Mucosa of rectum (tissue), 2 donors: ENCODE data around the gene TMEM108.
"Not testable (repeated sequence)": the region's sequence is repeated elsewhere in the genome, so short reads cannot be mapped to it uniquely, and the experiment has no call there.

Experiments
- H3K27ac ChIP-seq, 2 donors: one replicate each; pipeline ENCODE4 v1.7.0; 2013; ENCODE audit warnings: inconsistent platforms in 2 of 2, low read depth in 2 of 2, low read length in 2 of 2
- H3K27me3 ChIP-seq, 2 donors: one replicate each; pipeline ENCODE4 v1.7.0; 2013; ENCODE audit warnings: low read length in 2 of 2; ENCODE audit not compliant: control insufficient read depth in 2 of 2, insufficient read depth in 2 of 2
- H3K36me3 ChIP-seq, 2 donors: one replicate each; pipeline ENCODE4 v1.7.0; 2013; ENCODE audit warnings: low read length in 2 of 2; ENCODE audit not compliant: control insufficient read depth in 2 of 2, insufficient read depth in 2 of 2
- H3K4me1 ChIP-seq, 2 donors: one replicate each; pipeline ENCODE4 v1.7.0; 2013; ENCODE audit warnings: low read length in 2 of 2, mild to moderate bottlenecking in 1 of 2; ENCODE audit not compliant: control insufficient read depth in 2 of 2, insufficient read depth in 2 of 2
- H3K4me3 ChIP-seq, 2 donors: one replicate each; pipeline ENCODE4 v1.7.0; 2013; ENCODE audit warnings: low read length in 2 of 2
- H3K9ac ChIP-seq, 2 donors: one replicate each; pipeline ENCODE4 v1.7.0; 2013; ENCODE audit warnings: low read length in 2 of 2, low read depth in 1 of 2, mild to moderate bottlenecking in 1 of 2
- H3K9me3 ChIP-seq, 2 donors: one replicate each; pipeline ENCODE4 v1.7.0; 2013; ENCODE audit warnings: low read length in 2 of 2; ENCODE audit not compliant: control insufficient read depth in 2 of 2
- donor health status: healthy.
- donor health status: Normal muscosa, but diverticular disease.

The TMEM108 gene

DNA sequence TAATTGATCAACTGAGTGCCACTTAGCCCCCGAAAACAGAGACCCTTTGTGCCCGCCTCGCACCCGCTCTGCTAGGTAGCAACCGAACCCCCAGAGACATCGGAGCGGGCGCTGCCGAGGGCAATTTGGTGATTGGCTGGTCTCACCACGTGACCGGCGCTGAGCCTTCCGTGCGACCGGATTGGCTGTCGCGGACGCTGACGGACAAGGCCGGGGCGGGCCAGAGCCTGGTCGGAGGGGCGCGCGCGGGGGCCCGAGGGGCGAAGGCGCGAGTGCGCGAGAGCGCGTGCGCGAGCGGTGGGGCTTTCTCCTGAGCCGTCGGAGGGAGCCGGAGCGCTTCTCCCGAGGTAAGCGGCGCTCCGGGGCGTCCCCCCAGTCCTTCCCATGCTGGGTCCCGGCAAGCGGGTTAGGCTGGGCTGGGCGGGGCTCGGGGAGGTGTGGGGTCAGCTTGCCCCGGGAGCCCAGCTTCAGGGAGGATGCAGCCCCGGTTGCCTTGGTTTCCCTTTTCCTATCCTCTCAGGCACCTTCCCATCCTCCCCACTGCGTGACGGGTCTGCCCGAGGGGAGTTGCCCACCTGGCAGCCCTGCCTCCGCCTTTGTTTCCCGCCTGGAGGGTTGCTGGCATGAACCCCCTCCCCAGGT, at the start of gene TMEM108:
Gene TMEM108, plus strand, starts transcription at position 303 of the 642 bp plus-strand sequence.
- H3K27me3 ChIP-seq: peaks cover 8 to 24% of the 10 kb centered on the region in 2 donors
- H3K9me3 ChIP-seq: no peaks in the 10 kb centered on the region
- H3K27ac ChIP-seq: no peak within 1 kb of the TSS
- peak within 1 kb of the TSS; percentile 61 for H3K4me3 ChIP-seq
- peaks cover 0 to 3% of the 10 kb centered on the region in 2 donors for H3K4me1 ChIP-seq
- H3K9ac ChIP-seq: peak within 1 kb of the TSS; percentile 8 to 19
- H3K36me3 ChIP-seq: no peaks in the 10 kb centered on the region

- no peaks in the 10 kb centered on the region for H3K9me3 ChIP-seq
- H3K9ac ChIP-seq: no peak overlapping the region
These were observed 42.2 kb upstream of the TMEM108 start for GRCh38 chr3:132995971-132996370.

GRCh38 chr3:132997404-132998185, 40.6 kb upstream of the TMEM108 start:
- Histone ChIP-seq H3K36me3 (no peaks in the 10 kb centered on the region), H3K9ac (no peak overlapping the region), H3K4me3 (no peak overlapping the region), H3K27ac (no peak overlapping the region), H3K9me3 (no peaks in the 10 kb centered on the region), H3K27me3 (no peaks in the 10 kb centered on the region), H3K4me1 (no peaks in the 10 kb centered on the region)

More at GRCh38 chr3:132995971-132996370, 42.2 kb upstream of the TMEM108 start:
- no peak overlapping the region for H3K27ac ChIP-seq
- no peaks in the 10 kb centered on the region for H3K36me3 ChIP-seq
- no peak overlapping the region for H3K4me3 ChIP-seq
- no peaks in the 10 kb centered on the region for H3K4me1 ChIP-seq
- H3K27me3 ChIP-seq: no peaks in the 10 kb centered on the region

DNA sequence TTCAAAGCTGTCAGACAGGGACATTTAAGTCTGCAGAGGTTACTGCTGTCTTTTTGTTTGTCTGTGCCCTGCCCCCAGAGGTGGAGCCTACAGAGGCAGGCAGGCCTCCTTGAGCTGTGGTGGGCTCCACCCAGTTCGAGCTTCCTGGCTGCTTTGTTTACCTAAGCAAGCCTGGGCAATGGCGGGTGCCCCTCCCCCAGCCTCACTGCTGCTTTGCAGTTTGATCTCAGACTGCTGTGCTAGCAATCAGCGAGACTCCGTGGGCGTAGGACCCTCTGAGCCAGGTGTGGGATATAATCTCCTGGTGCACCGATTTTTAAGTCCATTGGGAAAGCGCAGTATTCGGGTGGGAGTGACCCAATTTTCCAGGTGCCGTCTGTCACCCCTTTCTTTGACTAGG, 33.2 kb upstream of the TMEM108 start:
- H3K4me1 ChIP-seq, H3K36me3 ChIP-seq, H3K9ac ChIP-seq, H3K27me3 ChIP-seq, H3K9me3 ChIP-seq, H3K27ac ChIP-seq, H3K4me3 ChIP-seq: not testable (repeated sequence)

GRCh38 chr3:133007601-133008000, 30.6 kb upstream of the TMEM108 start:
- Histone ChIP-seq H3K27me3 (no peaks in the 10 kb centered on the region), H3K9ac (no peak overlapping the region), H3K27ac (no peak overlapping the region), H3K4me3 (no peak overlapping the region), H3K4me1 (no peaks in the 10 kb centered on the region), H3K9me3 (no peaks in the 10 kb centered on the region), H3K36me3 (no peaks in the 10 kb centered on the region)

- Histone ChIP-seq H3K27me3 (no peaks in the 10 kb centered on the region), H3K36me3 (no peaks in the 10 kb centered on the region), H3K4me3 (no peak overlapping the region), H3K27ac (no peak overlapping the region), H3K4me1 (no peaks in the 10 kb centered on the region), H3K9ac (no peak overlapping the region), H3K9me3 (no peaks in the 10 kb centered on the region)
These were observed 23.9 kb upstream of the TMEM108 start for GRCh38 chr3:133014325-133014724.

DNA sequence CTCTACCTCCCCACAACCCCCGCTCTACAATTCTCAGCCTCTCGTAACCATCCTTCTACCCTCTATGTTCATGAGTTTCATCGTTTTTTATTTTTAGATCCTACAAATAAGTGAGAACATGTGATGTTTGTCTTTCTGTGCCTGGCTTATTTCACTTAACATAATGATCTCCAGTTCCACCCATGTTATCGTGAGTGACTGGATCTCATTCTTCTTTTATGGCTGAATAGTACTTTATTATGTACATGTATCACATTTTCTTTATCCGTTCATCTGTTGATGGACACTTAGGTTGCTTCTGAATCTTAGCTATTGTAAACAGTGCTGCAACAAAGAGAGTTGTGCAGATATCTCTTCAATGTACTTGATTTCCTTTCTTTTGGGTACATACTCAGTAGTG, 22.6 kb upstream of the TMEM108 start:
- H3K27me3 ChIP-seq, H3K4me1 ChIP-seq, H3K27ac ChIP-seq, H3K9me3 ChIP-seq, H3K9ac ChIP-seq, H3K36me3 ChIP-seq, H3K4me3 ChIP-seq: not testable (repeated sequence)

DNA sequence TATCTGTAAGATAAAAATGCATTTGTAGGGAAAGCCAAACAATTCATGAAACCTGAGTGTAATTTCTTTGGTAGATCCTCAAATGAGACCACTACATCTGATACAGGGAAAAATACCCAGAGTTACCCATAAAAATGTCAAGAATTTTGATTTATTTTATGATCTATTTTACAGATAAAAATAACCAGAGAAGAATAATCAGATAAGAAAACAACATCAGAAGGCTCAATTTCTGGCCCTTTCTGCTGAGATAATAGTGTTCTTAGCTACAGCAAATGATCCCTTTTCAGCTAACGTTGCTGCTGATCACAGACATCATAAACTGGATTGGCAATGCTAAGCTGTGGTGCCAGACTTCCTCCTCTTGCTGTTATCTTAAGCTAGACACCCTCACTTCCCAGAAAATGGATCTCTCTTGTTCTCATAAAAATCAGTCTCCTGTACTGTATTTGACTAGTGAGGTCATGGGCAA, 21.3 kb upstream of the TMEM108 start:
- H3K36me3 ChIP-seq: no peaks in the 10 kb centered on the region
- H3K27ac ChIP-seq: no peak overlapping the region
- no peak overlapping the region for H3K4me3 ChIP-seq
- no peak overlapping the region for H3K9ac ChIP-seq
- no peaks in the 10 kb centered on the region for H3K9me3 ChIP-seq
- H3K27me3 ChIP-seq: no peaks in the 10 kb centered on the region
- no peaks in the 10 kb centered on the region for H3K4me1 ChIP-seq

- Histone ChIP-seq H3K9me3 (no peaks in the 10 kb centered on the region), H3K27ac (no peak overlapping the region), H3K4me1 (no peaks in the 10 kb centered on the region), H3K27me3 (no peaks in the 10 kb centered on the region), H3K9ac (no peak overlapping the region), H3K36me3 (no peaks in the 10 kb centered on the region), H3K4me3 (no peak overlapping the region)
These were observed 19.3 kb upstream of the TMEM108 start for GRCh38 chr3:133018921-133019320.

- no peak overlapping the region for H3K4me3 ChIP-seq
- H3K27ac ChIP-seq: no peak overlapping the region
- no peak overlapping the region for H3K9ac ChIP-seq
- no peaks in the 10 kb centered on the region for H3K36me3 ChIP-seq
- no peaks in the 10 kb centered on the region for H3K4me1 ChIP-seq
- H3K27me3 ChIP-seq: no peaks in the 10 kb centered on the region
- H3K9me3 ChIP-seq: no peaks in the 10 kb centered on the region
These were observed 17.0 kb upstream of the TMEM108 start for GRCh38 chr3:133021206-133021605.
